ENCODE data around the gene SDHA. TPM values are rescaled to one million over a fixed set of nuclear protein-coding genes. Genes with fewer than 3 reads are reported as not detected.
"Not testable (repeated sequence)": the region's sequence is repeated elsewhere in the genome, so short reads cannot be mapped to it uniquely, and the experiment has no call there.

SDHA gene
- polyA plus RNA-seq, 2 of the 4 experiments (the other 2 are of a cell fraction): 115 to 134 TPM

- 89% methylated on average over 10 of the region's 15 CpGs for WGBS (ENCODE audit: missing lambda C conversion rate)
- Histone ChIP-seq H3K4me2 (no peak overlapping the region), H3K27ac (no peak overlapping the region), H3K9me3 (no peaks in the 10 kb centered on the region), H3K4me3 (no peak overlapping the region), H3K4me1 (no peaks in the 10 kb centered on the region; the same call in 2 of the 3 replicates)
- ATAC-seq (no peak), FAIRE-seq (no peak), DNase-seq (ENCODE audit: low read depth in 1 of 2, low spot score in 1 of 2) (no peak)
- ChIA-PET POLR2A (no interaction called here), CTCF (interaction anchor here (0.6 to 1.5 kb wide), 4 partner anchors 10 to 110 kb away, joined by 3 to 5 read pairs (median 4); partner anchors contain the start of genes CCDC127 and SDHA)
- TF ChIP-seq EP300 (IDR thresholded peaks at IDR 0.05) (no peak), RNF2 (IDR thresholded peaks at IDR 0.05; ENCODE audit: borderline replicate concordance, low read depth) (no peak), ATOH8 (CRISPR knock-in tag; IDR thresholded peaks at IDR 0.05; ENCODE audit: low read depth) (no peak), HOXB5 (CRISPR knock-in tag; IDR thresholded peaks at IDR 0.05) (no peak), MAX (IDR thresholded peaks at IDR 0.05) (no peak), ZNF302 (CRISPR knock-in tag; IDR thresholded peaks at IDR 0.05) (no peak), KDM5A (IDR thresholded peaks at IDR 0.05) (no peak), TFCP2L1 (CRISPR knock-in tag; IDR thresholded peaks at IDR 0.05) (no peak), USF2 (IDR thresholded peaks at IDR 0.05) (no peak), FOSB (CRISPR knock-in tag; IDR thresholded peaks at IDR 0.05) (no peak)
Observed at GRCh38 chr5:208449-209114, 9.5 kb upstream of the SDHA start.

- 95% methylated on average over 12 of the region's 12 CpGs for WGBS (ENCODE audit: missing lambda C conversion rate)
- Histone ChIP-seq H3K4me3 (no peak overlapping the region), H3K27ac (no peak overlapping the region), H3K4me1 (peaks cover 6% of the 10 kb centered on the region; the same call in 1 of the 3 replicates), H3K4me2 (no peak overlapping the region), H3K9me3 (no peaks in the 10 kb centered on the region)
- FAIRE-seq (no peak), DNase-seq (ENCODE audit: low read depth in 1 of 2, low spot score in 1 of 2) (no peak), ATAC-seq (no peak)
- POLR2A ChIA-PET: no interaction called here
- CTCF ChIA-PET: interaction anchor here (1.1 kb wide), 1 partner anchor 8 kb away, joined by 3 read pairs; no protein-coding TSS in a partner anchor
- TF ChIP-seq MAX (IDR thresholded peaks at IDR 0.05): no peak
- TF ChIP-seq JUNB (IDR thresholded peaks at IDR 0.05): no peak
- TF ChIP-seq SMC3 (IDR thresholded peaks at IDR 0.05): no peak
- TF ChIP-seq HOXB13 (CRISPR knock-in tag; IDR thresholded peaks at IDR 0.05; ENCODE audit: low read depth): no peak
- no peak for TF ChIP-seq NR3C1 (IDR thresholded peaks at IDR 0.05)
- TF ChIP-seq PBX3 (IDR thresholded peaks at IDR 0.05): no peak
- no peak for TF ChIP-seq NPAS2 (CRISPR knock-in tag; IDR thresholded peaks at IDR 0.05; ENCODE audit: borderline replicate concordance)
- no peak for TF ChIP-seq HMGXB4 (CRISPR knock-in tag; IDR thresholded peaks at IDR 0.05; ENCODE audit: borderline replicate concordance)
- TF ChIP-seq HEYL (CRISPR knock-in tag; IDR thresholded peaks at IDR 0.05): no peak
- no peak for TF ChIP-seq CEBPB (IDR thresholded peaks at IDR 0.05)
- TF ChIP-seq HDAC2 (IDR thresholded peaks at IDR 0.05): no peak
- TF ChIP-seq RCOR1 (IDR thresholded peaks at IDR 0.05; ENCODE audit: low read depth, low read length): no peak
- no peak for TF ChIP-seq NFE2L2 (conservative IDR thresholded peaks at IDR 0.05; ENCODE audit: low read length)
- TF ChIP-seq RAD21 (conservative IDR thresholded peaks at IDR 0.05 in 1 of 2, IDR thresholded peaks at IDR 0.05 in 1 of 2): no peak
- no peak for TF ChIP-seq POLR2AphosphoS2 (conservative IDR thresholded peaks at IDR 0.05; ENCODE audit: low read length)
- TF ChIP-seq CBX2 (IDR thresholded peaks at IDR 0.05; ENCODE audit: borderline replicate concordance, low read depth): no peak
Observed at GRCh38 chr5:213803-214395, 4.2 kb upstream of the SDHA start.

- FAIRE-seq; H3K4me3 ChIP-seq; ATAC-seq; H3K9me3 ChIP-seq; CTCF ChIA-PET; DNase-seq (ENCODE audit: low read depth in 1 of 2, low spot score in 1 of 2); POLR2A ChIA-PET; H3K27ac ChIP-seq: not testable (repeated sequence)
- H3K4me2 ChIP-seq: 0 out of 3 replicates have a peak overlapping the region, but pooled peaks have one; percentile 12
- H3K4me1 ChIP-seq: peaks cover 17% of the 10 kb centered on the region
- WGBS (ENCODE audit: missing lambda C conversion rate): 97% methylated on average over 2 of the region's 2 CpGs
Observed at GRCh38 chr5:215256-215655, 2.9 kb upstream of the SDHA start.

GRCh38 chr5:216076-216475 lies 2.0 kb upstream of the SDHA start:
- H3K4me1 ChIP-seq: peaks cover 20% of the 10 kb centered on the region
- 91% methylated on average over 9 of the region's 10 CpGs for WGBS (ENCODE audit: missing lambda C conversion rate)

More at GRCh38 chr5:216076-216475, 2.0 kb upstream of the SDHA start:
- CTCF ChIA-PET; FAIRE-seq; DNase-seq (ENCODE audit: low read depth in 1 of 2, low spot score in 1 of 2); H3K4me3 ChIP-seq; POLR2A ChIA-PET; H3K9me3 ChIP-seq; H3K27ac ChIP-seq; ATAC-seq; H3K4me2 ChIP-seq: not testable (repeated sequence)
